Activated CD4-positive, alpha-beta T cell treated with anti-CD3 and anti-CD28 coated beads, Interleukin-2, amount 10 ng/mL, durations not matched to agents 24 days and 14 days (primary cell): Measurements from ENCODE around the gene MAN2A1. TPM values are rescaled to one million over a fixed set of nuclear protein-coding genes. Genes with fewer than 3 reads are reported as not detected.
"Not testable (repeated sequence)": the region's sequence is repeated elsewhere in the genome, so short reads cannot be mapped to it uniquely, and the experiment has no call there.

ENCODE experiments used
- DNase-seq: peaks from one replicate; pipeline ENCODE4 v3.0.0; 2022
- H3K27ac Mint-ChIP-seq: one replicate; pipeline ENCODE4 v1.8.0; 2022; ENCODE audit warnings: mild to moderate bottlenecking, mixed read lengths
- H3K27me3 Mint-ChIP-seq: one replicate; pipeline ENCODE4 v1.8.0; 2022; ENCODE audit warnings: mixed read lengths
- H3K36me3 Mint-ChIP-seq: one replicate; pipeline ENCODE4 v1.8.0; 2022; ENCODE audit warnings: low read depth, mild to moderate bottlenecking, mixed read lengths
- H3K4me1 Mint-ChIP-seq: one replicate; pipeline ENCODE4 v1.8.0; 2021; ENCODE audit warnings: mixed read lengths
- H3K4me3 Mint-ChIP-seq: one replicate; pipeline ENCODE4 v1.8.0; 2022; ENCODE audit warnings: mild to moderate bottlenecking, moderate library complexity, mixed read lengths
- H3K9me3 Mint-ChIP-seq: one replicate; pipeline ENCODE4 v1.8.0; 2021; ENCODE audit warnings: mixed read lengths
- intact Hi-C: fragments of 100-400 bp; cut with micrococcal nuclease; formaldehyde crosslinking; loops from one replicate; pipeline ENCODE4 v1.15.1; 2023
- total RNA-seq: library from RNA; stranded (reverse); gene quantifications from 2 replicates; pipeline ENCODE4 v1.2.3, GENCODE V29; 2022

Gene MAN2A1
- total RNA-seq, 1 donor from 2014 or later = 32.9 TPM

DNA sequence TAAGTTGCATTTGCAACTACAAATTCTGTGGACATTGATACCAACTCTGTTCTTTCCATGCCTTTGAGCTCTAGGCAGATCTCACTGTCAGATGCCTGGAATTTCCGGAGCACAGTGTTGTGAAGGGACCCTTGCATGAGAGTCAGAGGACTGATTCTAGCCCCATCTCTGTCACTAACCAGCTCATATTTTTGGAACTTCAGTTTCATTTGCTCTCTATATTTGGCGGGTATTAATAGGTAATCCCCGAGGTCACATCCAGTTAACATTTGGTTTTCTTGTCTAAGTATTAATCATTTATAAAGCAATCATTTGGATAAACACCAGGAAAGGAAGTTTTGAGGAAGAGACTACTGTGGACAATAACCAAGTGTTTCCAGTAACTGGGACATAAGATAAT lies 115.7 kb downstream of the MAN2A1 start:
- intact Hi-C loops = no loop called here
- no peak overlapping the region for H3K27ac Mint-ChIP-seq
- DNase-seq = no peak
- peaks cover 30% of the 10 kb centered on the region for H3K36me3 Mint-ChIP-seq
- no peaks in the 10 kb centered on the region for H3K27me3 Mint-ChIP-seq
- no peaks in the 10 kb centered on the region for H3K9me3 Mint-ChIP-seq
- H3K4me1 Mint-ChIP-seq = no peaks in the 10 kb centered on the region
- H3K4me3 Mint-ChIP-seq = no peak overlapping the region

DNA sequence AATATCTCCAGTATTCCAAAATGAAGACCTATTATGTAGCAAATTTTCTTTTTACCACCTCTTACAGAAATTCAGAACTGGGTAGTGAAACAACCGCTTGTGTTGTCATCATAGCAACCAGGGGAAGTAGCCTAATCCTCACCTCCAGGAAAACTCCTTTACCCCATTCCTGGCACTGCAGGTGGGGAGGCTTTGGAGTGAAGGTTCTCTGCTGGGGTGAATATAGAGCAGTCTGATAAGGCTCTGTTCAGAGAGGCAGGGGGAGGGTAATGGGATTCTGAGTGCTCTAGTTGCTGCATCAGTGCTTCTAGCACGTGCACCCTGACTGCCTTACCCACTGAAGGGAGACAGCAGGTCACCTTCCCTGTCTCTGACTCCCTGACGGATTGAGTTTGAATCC lies 116.2 kb downstream of the MAN2A1 start:
- peaks cover 30% of the 10 kb centered on the region for H3K36me3 Mint-ChIP-seq

DNA sequence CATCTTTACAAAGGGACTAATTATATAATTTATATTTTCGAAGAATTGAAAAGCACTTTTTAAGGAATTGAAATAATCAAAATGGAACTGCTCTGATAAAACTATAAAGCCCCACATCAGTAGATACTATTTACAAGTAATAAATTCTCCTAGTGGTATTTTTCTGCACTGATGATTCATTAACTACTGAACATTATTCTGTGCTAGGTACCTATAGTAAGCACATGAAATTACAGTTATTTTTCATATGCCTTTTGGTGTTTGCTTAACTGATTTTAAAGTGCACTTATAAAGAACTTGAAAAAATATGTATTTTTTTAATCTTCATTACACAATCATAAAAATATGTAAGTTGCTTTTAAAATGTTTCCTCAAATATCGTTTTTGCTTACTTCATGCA lies 123.0 kb downstream of the MAN2A1 start:
- no peak overlapping the region for H3K27ac Mint-ChIP-seq
- no peak overlapping the region for H3K4me3 Mint-ChIP-seq
- intact Hi-C loops = no loop called here
- H3K27me3 Mint-ChIP-seq = no peaks in the 10 kb centered on the region
- no peaks in the 10 kb centered on the region for H3K9me3 Mint-ChIP-seq
- no peak for DNase-seq
- H3K4me1 Mint-ChIP-seq = peaks cover 3% of the 10 kb centered on the region
- peaks cover 41% of the 10 kb centered on the region for H3K36me3 Mint-ChIP-seq

More for the DNA sequence above, 116.2 kb downstream of the MAN2A1 start:
- no peak for DNase-seq
- Mint-ChIP-seq H3K27ac (no peak overlapping the region), H3K27me3 (no peaks in the 10 kb centered on the region), H3K9me3 (no peaks in the 10 kb centered on the region), H3K4me1 (no peaks in the 10 kb centered on the region), H3K4me3 (no peak overlapping the region)
- intact Hi-C loops = no loop called here

DNA sequence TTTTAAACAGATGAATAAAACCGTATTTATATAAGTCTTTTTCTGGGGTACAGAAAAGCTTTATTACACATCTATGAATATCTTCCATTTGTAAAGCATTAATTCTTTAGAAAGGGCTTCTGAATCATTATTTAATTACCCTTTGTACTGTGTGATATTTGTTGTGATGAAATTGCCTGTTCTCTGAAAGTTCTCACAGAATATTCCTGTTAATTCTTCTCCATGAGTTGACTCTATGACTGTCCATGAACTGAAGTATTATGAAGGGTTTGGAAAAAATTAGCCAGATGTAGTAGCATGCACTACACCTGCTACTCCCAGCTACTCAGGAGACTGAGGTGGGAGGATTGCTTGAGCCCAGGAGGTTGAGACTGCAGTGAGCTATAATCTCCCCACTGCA lies 127.0 kb downstream of the MAN2A1 start:
- H3K36me3 Mint-ChIP-seq = peaks cover 35% of the 10 kb centered on the region
- intact Hi-C loops = no loop called here
- H3K4me3 Mint-ChIP-seq = no peak overlapping the region
- no peak for DNase-seq
- H3K27me3 Mint-ChIP-seq = no peaks in the 10 kb centered on the region
- no peak overlapping the region for H3K27ac Mint-ChIP-seq
- peaks cover 3% of the 10 kb centered on the region for H3K4me1 Mint-ChIP-seq
- H3K9me3 Mint-ChIP-seq = no peaks in the 10 kb centered on the region

DNA sequence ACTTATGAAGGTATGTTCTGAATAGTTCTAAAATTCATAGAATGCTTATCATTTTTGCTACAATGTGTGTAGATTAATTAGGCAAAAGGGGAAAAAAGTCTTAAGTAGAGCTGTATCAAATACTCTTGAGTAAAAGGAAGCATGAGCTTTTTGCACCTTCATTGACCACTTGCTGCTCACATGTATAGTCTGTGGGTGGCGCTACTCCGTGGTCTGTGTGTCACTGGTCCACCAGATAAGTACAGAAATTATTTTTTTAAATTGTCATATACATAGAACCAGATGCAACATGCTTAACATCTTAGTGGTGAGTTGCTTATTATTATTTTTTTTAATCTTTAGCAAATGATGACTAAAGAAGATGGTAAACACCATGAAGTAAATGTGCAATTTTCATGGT lies 130.2 kb downstream of the MAN2A1 start:
- Mint-ChIP-seq H3K27me3 (no peaks in the 10 kb centered on the region), H3K9me3 (no peaks in the 10 kb centered on the region), H3K4me3 (no peak overlapping the region), H3K4me1 (no peaks in the 10 kb centered on the region), H3K27ac (no peak overlapping the region), H3K36me3 (peaks cover 30% of the 10 kb centered on the region)
- DNase-seq = no peak
- intact Hi-C loops = no loop called here

DNA sequence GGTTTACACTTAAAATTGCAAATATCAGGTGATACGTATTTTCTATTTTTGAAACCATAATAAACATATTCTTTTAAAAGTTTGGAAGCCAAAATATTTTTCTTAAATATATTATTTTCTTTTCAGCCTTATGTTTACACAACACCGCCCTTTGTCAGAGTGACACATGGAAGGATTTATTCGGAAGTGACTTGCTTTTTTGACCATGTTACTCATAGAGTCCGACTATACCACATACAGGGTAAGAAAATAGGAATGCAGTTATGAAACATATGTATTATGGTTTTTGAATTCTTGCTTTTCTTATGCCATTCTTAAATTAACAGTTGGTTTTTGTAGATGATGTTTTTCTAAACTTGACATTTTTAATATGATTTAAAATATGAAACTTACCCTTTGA lies 133.9 kb downstream of the MAN2A1 start:
- peaks cover 50% of the 10 kb centered on the region for H3K36me3 Mint-ChIP-seq
- no peak for DNase-seq
- no peaks in the 10 kb centered on the region for H3K27me3 Mint-ChIP-seq
- no peak overlapping the region for H3K27ac Mint-ChIP-seq
- intact Hi-C loops = no loop called here
- H3K4me3 Mint-ChIP-seq = no peak overlapping the region
- no peaks in the 10 kb centered on the region for H3K4me1 Mint-ChIP-seq
- H3K9me3 Mint-ChIP-seq = no peaks in the 10 kb centered on the region

DNA sequence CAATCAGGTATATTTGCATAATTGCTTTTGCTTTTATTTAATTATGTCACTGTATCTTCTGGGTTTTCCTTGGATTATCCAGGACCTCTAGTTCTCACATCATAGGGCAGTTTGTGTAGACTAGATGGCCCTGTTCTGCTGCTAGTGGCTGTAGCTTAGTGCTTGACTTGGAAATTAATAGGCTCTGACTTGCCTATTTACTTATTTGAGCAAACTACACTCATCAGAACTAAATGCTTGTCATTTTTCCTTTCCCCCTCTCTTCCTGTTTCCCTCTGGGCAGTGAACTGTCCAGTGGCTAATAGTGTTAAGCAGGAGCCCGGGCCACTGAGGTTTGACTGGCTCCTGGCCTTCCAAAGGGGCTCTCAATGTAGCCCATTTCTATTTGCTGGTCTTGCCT lies 135.7 kb downstream of the MAN2A1 start:
- H3K4me1 Mint-ChIP-seq = no peaks in the 10 kb centered on the region
- peaks cover 55% of the 10 kb centered on the region for H3K36me3 Mint-ChIP-seq
- peaks cover 7% of the 10 kb centered on the region for H3K9me3 Mint-ChIP-seq
- intact Hi-C loops = no loop called here
- no peak overlapping the region for H3K27ac Mint-ChIP-seq
- no peak overlapping the region for H3K4me3 Mint-ChIP-seq
- DNase-seq = no peak
- no peaks in the 10 kb centered on the region for H3K27me3 Mint-ChIP-seq

DNA sequence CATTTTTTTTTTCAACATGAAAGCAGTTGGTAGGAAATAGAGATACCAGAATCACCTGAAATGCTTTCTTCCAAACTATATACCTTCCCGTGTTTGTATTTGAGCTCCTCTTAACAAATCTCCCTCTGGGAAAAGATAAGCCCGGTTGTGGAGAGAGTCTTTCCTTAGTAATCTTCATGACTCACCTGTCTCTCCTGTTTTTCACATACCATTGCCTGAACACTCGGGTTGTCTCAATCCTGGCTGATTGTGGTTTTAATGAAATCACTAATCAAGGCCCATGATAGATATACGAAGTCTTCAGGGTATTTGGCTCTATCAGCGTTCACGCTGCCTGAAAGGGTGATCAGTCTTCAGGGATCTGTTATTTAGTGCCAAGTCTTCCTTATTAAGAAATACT lies 136.7 kb downstream of the MAN2A1 start:
- no peak for DNase-seq
- Mint-ChIP-seq H3K4me1 (no peaks in the 10 kb centered on the region), H3K27ac (no peak overlapping the region), H3K9me3 (peaks cover 7% of the 10 kb centered on the region), H3K4me3 (no peak overlapping the region), H3K36me3 (peaks cover 54% of the 10 kb centered on the region), H3K27me3 (no peaks in the 10 kb centered on the region)
- intact Hi-C loops = no loop called here

DNA sequence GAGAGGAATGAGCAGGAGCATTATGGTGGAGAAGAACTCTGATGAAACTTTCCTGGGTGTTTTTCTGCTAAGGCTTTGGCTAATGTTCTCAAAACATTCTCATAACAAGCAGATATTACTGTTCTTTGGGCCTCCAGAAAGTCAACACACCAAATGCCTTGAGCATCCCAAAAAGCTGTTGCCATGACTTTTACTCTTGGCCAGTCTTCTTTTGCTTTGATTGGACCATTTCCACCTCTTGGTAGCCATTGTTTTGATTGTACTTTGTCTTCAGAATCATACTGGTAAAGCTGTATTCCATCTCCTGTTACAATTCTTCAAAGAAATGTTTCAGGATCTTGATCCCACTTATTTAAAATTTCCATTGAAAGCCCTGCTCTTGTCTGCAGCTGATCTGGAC lies 139.6 kb downstream of the MAN2A1 start:
- Mint-ChIP-seq H3K36me3 (peaks cover 64% of the 10 kb centered on the region), H3K27me3 (no peaks in the 10 kb centered on the region), H3K4me3 (no peak overlapping the region), H3K4me1 (no peaks in the 10 kb centered on the region), H3K9me3 (peaks cover 10% of the 10 kb centered on the region), H3K27ac (no peak overlapping the region)
- intact Hi-C loops = no loop called here
- DNase-seq = no peak

DNA sequence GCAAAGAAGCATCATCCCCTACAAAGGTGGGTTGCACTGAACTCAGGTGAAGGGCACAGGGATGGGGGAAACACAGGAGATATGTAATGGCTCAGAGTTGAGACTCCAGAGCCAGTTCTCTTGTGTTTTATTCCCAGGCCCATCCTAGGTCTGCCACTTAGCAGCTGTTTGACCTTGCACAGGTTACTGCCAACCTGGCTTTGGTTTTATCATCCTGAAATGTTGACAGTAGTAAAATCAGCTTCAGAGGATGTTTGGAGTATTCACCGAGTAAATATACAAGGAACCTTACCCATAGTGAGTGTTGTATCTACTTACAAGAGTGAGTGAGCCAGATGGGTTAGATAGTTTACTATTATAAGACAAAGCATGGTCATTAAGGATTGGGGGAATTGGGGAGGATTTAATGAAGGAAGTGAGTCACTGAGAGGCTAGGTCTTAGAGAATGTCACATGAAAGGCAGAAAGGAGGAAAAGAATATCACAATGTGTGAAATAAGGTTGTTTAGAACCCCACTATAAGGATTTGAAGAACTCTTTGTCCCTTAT lies 141.3 kb downstream of the MAN2A1 start:
- H3K36me3 Mint-ChIP-seq = peaks cover 59% of the 10 kb centered on the region
- H3K4me1 Mint-ChIP-seq = no peaks in the 10 kb centered on the region
- no peaks in the 10 kb centered on the region for H3K27me3 Mint-ChIP-seq
- no peak overlapping the region for H3K27ac Mint-ChIP-seq
- DNase-seq = no peak
- no peak overlapping the region for H3K4me3 Mint-ChIP-seq
- intact Hi-C loops = no loop called here
- H3K9me3 Mint-ChIP-seq = peaks cover 10% of the 10 kb centered on the region

DNA sequence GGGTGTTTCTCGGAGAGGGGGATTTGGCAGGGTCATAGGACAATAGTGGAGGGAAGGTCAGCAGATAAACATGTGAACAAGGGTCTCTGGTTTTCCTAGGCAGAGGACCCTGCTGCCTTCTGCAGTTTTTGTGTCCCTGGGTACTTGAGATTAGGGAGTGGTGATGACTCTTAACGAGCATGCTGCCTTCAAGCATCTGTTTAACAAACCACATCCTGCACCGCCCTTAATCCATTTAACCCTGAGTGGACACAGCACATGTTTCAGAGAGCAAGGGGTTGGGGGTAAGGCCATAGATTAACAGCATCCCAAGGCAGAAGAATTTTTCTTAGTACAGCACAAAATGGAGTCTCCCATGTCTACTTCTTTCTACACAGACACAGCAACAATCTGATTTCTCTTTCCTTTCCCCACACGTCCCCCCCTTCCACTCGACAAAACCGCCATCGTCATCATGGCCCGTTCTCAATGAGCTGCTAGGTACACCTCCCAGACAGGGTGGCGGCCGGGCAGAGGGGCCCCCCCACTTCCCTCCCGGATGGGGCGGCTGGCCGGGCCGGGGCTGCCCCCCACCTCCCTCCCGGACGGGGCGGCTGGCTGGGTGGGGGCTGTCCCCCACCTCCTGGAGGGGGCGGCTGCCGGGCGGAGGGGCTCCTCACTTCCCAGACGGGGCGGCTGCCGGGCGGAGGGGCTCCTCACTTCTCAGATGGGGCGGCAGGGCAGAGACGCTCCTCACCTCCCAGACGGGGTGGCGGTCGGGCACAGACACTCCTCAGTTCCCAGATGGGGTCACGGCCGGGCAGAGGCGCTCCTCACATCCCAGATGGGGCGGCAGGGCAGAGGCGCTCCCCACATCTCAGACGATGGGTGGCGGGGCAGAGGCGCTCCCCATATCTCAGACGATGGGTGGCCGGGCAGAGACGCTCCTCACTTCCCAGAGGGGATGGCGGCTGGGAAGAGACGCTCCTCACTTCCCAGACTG lies 142.8 kb downstream of the MAN2A1 start:
- H3K4me1 Mint-ChIP-seq, H3K4me3 Mint-ChIP-seq, H3K9me3 Mint-ChIP-seq, intact Hi-C loops, DNase-seq, H3K27ac Mint-ChIP-seq, H3K27me3 Mint-ChIP-seq: not testable (repeated sequence)
- peaks cover 58% of the 10 kb centered on the region for H3K36me3 Mint-ChIP-seq

DNA sequence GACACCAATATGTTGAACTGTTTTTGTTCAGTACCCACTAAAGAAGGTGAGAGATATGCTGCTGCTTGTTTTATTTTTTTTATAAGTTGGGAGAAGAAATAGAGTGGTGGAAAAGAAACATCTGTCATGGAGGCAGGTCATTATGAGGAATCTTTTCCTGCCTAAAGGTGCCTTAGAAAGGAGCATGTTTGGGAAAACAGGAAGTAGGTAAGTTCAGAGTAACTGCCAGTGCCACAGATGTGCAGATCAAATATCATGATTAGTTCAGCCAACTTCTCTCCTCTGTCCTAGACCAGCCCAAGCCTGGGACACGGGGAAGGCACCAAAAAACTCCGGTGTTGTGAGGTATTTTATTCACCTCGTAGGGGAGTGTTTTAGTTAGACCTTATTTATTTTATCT lies 144.2 kb downstream of the MAN2A1 start:
- intact Hi-C loops = no loop called here
- no peak for DNase-seq
- Mint-ChIP-seq H3K4me3 (no peak overlapping the region), H3K4me1 (no peaks in the 10 kb centered on the region), H3K27ac (peak overlapping the region; percentile 1), H3K36me3 (peaks cover 56% of the 10 kb centered on the region), H3K9me3 (peaks cover 10% of the 10 kb centered on the region), H3K27me3 (no peaks in the 10 kb centered on the region)

DNA sequence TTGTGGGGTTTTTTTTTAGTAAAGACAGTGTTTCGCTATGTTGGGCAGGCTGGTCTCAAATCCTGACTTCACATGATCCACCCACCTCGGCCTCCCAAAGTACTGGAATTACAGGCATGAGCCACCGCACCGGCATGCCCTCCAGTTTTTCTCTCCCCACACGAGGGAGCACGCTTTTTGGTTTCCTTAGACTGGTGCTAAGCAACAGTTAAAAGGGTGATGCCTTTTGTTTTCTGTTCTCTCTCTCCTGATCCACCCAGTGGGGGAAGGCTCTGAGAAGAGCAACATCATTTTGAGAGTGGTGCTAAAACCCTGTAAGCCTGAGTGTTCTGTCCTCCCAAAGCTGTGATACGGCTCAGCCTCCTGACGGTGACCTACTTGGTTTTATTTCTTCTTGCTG lies 146.6 kb downstream of the MAN2A1 start:
- H3K4me3 Mint-ChIP-seq = no peak overlapping the region
- intact Hi-C loops = no loop called here
- no peak for DNase-seq
- no peaks in the 10 kb centered on the region for H3K27me3 Mint-ChIP-seq
- H3K9me3 Mint-ChIP-seq = peaks cover 3% of the 10 kb centered on the region
- no peak overlapping the region for H3K27ac Mint-ChIP-seq
- peaks cover 54% of the 10 kb centered on the region for H3K36me3 Mint-ChIP-seq
- no peaks in the 10 kb centered on the region for H3K4me1 Mint-ChIP-seq

DNA sequence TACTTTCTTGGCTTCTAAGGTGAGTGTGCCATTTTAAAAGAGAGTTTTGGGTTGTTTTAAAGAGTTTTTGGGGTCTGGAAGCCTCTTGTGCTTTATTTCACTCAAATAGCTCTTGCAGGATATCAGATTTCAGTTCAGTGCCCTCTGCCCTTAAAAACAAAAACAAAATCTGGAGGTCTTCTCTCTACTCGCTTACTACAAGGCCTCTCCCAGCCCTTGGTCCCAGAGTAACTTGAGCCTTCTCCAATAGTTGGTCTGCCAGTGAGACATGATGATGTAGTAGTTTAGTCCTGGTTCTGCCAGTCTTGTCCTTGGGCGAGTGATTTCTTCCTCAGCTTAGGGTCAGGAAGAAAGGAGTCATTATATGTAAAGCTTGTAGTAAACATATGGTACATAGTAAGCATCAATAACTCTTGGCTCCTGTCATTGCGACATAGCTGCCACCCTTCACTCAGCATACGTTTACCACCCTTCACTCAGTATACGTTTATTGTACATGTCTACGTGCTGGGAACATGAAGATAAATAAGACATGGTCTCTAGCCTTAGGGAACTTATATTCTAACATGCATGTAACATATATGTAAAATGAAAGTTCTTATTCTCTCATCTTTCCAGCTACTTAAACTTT lies 147.6 kb downstream of the MAN2A1 start:
- Mint-ChIP-seq H3K27ac (no peak overlapping the region), H3K36me3 (peaks cover 54% of the 10 kb centered on the region), H3K27me3 (no peaks in the 10 kb centered on the region), H3K9me3 (peaks cover 3% of the 10 kb centered on the region), H3K4me3 (no peak overlapping the region), H3K4me1 (no peaks in the 10 kb centered on the region)
- intact Hi-C loops = no loop called here
- no peak for DNase-seq
